ENCODE data around the gene BCL2L1.
"Not testable (repeated sequence)": the region's sequence is repeated elsewhere in the genome, so short reads cannot be mapped to it uniquely, and the experiment has no call there.

The BCL2L1 gene

DNA sequence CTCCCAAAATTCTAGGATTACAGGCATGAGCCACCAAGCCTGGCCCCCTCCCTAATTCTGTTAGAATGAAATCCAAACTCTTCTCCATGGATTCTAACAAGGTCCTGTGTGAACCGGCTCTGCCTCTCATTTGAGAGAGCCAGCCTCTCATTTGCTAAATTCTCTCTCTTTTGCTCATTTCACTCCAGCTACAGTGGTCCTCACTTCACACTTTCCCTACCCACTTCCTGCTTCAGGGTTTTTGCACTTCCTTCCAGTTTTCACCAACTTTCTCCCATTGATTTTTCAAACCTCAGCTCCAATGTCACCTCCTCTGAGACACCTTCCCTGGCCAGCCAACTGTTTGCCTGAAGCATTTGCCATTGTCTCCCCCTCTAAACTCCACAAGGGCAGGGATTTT is 79.8 kb downstream of the BCL2L1 start:
- DNase-seq: no peak

DNA sequence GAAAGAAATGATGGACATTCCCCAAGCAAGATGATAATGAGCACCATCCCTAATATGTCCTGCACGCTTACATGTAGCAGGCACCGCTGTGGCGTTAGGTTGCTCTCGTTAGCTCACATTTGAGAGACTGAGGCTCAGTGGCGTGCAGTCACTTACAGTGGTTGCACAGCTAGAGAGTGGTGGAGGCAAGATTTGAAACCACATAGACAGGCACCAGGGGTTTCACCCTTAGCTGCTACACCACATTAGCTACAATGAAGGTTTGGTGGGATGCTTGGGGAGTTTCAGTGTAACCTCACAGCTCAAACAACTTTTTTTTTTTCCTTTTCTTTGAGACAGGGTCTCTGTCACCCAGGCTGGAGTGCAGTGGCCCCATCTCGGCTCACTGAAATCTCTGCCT is 81.3 kb downstream of the BCL2L1 start:
- no peak for DNase-seq

DNA sequence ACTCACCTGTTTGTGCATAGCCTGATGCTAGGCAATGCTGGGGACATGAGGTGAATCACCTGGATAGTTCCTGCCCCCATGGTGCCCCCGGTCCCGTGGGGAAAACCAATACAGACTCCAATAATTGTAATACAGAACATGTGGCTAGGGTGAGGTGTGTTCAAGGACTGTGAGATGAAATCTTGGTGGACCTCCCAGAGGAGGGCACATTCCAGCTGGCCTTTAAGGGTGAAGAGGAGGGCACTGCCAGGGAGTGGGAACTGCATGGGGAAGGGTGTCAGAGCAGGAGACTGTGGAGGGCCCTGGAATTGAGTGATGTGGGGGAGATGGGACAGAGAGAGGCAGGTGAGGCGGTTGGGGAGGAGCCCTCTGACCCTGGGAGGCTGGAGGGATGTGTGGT is 82.4 kb downstream of the BCL2L1 start:
- DNase-seq: no peak

DNA sequence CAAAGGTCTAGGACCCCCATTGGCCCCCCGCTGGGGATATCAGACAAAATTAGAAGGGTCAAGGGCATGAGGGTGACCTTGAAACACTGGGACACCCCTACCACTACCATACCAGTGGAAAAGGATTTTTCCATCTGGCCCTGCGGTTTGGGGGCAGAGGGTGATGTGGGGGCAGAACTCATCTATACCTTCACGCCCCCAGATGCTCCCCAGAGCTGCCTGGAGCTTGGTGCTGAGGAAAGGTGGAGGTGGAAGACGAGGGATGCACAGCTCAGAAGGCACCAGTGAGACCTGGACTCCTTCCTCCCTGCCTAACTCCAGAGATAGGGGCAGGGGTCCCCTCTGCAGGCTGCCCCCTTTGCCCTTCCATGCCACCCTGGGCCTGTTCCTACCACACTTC is 83.9 kb downstream of the BCL2L1 start:
- no peak for DNase-seq

DNA sequence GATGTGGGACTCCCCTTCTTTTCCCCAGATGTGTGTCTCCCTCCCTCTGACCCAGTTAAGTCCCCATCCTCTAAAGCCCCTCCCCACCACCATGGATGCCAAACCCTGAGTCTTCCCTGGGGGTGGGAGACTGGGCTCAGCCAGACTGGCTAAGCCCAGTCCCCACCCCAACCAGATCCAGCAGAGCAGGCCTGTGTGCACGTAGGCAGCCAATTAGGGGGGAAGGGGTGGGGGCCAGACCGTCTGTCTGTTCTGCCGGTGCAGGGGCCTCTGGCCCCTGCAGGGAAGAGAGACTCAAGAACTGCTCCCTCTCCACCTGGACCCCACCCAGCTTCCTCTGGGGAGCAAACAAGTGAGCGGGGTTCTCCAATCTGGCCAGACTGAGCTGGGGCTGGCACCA is 84.4 kb downstream of the BCL2L1 start:
- no peak for DNase-seq

DNA sequence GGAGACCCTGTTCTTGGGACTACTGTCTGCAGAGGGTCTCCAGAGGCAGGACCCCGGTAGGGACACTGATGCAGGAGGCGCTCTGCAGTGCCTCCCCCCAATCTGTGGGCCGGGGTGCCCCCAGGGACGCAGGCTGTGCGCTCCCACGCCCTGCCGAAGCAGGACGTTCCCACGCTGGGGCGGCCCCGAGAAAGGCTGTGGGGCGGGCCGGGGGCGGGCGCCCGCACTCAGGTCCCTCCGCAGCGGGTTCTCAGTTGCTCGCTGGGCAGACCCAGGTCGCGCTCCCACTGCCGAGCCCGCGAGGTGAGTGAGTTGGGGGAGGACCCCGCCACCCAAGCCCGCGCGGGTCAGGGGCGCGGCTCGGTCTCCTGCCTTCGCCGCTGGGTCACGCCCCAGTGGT is 85.0 kb downstream of the BCL2L1 start, which contains the start of gene COX4I2:
Gene COX4I2, plus strand, starts transcription at position 253 of the 400 bp plus-strand sequence. CDS start 1,106 bp downstream, outside the sequence.
- DNase-seq: no peak

DNA sequence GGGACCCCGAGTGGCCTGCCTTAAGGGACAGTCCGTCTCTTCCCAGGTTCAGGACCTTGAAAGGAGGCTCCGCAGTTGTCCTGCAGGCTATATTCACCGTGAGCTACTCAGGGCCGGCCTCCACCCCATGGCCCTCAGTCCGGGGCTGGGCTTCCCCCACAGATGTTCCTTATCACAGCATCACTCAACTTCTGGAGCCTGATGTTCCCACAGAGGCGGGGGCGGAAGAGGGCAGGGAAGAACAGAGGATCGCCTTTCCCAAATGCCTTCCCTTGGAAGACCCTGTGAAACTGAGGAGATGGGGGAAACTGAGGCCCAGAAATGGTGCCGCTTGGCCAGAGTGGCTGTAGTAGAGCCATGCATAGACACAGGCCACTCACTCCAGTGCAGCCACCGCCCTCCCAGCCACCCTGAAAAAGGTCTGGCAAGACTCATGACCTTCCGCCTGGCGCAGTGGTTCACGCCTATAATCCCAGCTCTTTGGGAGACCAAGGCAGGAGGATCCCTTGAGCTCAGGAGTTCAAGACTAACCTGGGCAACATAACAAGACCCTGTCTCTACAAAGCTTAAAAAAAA is 89.2 kb downstream of the BCL2L1 start:
- DNase-seq: no peak

DNA sequence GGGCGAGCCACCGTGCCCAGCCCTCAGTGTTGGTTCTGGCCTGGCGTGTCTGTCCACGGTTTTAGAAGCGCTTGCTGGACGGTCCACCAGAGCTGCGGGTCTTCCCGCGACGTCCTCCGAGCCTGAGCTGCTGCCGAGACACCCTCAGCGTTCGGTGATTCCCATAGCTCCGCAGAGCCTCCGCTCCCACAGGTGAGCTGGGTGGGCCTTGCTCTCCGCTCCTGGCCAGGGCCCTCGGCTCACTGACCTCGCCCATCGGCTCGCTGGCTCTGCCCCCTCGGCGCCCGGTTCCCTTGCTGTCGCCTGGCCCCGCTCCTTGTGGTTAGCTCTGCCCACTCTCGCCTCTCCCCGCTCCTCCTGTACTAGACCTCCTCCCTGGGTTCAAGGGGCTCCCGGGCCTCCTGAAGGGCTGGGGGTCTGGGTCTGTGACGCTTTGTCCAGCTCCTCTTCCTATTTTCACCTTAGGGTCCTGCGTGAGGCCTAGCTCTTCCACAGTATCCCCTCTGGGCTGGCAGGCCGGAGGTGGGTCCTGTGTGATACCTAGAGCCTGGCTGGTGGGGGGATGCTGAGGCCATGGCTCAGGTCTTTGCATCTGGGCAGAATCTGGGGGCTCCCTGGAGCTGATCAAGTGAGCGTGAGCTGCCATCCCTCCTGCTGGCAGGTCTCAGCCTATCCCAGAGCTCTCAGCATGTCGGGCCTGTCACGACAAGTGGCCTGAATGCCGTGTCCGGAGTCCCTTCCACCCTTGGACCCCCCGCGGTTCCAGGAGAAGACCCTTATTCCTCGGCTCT is 89.9 kb downstream of the BCL2L1 start:
- DNase-seq: no peak

DNA sequence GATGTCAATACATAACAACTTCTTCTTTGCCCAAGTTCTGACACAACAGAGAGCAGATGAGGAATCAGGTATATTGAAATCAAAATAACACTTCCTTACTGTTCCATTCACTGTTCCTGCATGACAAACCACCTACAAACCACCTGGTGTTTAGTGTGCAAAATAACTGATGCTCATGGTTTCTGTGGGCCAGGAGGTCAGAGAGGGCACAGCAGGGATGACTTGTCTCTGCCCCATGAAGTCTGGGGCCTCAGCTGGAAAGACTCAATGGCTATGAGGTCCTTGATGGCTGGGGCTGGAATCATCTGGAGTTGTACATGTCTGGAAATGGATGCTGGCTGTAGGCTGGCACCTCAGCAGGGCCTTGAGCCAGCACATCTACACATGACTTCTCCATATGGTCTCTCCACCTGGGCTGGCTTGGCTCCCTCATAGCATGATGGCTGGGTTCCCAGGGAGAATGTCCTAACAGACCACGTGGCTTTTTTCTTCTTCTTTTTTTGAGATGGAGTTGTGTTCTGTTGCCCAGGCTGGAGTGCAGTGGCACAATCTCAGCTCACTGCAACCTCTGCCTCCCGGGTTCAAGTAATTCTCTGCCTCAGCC is 92.4 kb downstream of the BCL2L1 start:
- peak; percentile 69 for DNase-seq

DNA sequence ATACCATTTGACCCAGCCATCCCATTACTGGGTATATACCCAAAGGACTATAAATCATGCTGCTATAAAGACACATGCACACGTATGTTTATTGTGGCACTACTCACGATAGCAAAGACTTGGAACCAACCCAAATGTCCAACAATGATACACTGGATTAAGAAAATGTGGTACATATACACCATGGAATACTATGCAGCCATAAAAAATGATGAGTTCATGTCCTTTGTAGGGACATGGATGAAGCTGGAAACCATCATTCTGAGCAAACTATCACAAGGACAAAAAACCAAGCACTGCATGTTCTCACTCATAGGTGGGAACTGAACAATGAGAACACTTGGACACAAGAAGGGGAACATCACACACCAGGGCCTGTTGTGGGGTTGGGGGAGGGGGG is 94.6 kb downstream of the BCL2L1 start:
- not testable (repeated sequence) for DNase-seq

DNA sequence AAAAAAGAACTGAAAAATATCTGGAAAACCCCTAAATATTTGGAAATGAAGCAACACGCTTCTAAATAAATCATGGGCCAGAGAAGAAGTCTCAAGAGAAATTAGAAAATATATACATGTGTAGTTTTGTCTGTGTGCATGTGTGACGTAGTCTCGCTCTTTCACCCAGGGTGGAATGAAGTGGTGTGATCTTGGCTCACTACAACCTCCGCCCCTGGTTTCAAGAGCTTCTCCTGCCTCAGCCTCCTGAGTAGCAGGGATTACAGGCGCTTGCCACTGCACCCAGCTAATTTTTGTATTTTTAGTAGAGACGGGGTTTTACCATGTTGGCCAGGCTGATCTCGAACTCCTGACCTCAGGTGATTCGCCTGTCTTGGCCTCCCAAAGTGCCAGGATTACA is 96.1 kb downstream of the BCL2L1 start:
- DNase-seq: not testable (repeated sequence)

DNA sequence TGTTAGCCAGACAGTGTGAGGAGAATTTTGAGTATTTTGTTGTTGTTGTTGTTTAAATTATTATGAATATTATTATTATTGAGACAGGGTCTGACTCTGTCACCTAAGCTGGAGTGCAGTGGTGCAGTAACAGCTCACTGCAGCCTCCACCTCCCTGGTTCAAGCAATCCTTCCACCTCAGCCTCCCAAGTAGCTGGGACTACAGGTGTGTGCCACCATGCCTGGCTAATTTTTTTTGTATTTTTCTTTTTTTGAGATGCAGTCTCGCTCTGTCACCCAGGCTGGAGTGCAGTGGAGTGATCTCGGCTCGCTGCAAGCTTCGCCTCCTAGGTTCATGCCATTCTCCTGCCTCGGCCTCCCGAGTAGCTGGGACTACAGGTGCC is 99.6 kb downstream of the BCL2L1 start:
- not testable (repeated sequence) for DNase-seq

DNA sequence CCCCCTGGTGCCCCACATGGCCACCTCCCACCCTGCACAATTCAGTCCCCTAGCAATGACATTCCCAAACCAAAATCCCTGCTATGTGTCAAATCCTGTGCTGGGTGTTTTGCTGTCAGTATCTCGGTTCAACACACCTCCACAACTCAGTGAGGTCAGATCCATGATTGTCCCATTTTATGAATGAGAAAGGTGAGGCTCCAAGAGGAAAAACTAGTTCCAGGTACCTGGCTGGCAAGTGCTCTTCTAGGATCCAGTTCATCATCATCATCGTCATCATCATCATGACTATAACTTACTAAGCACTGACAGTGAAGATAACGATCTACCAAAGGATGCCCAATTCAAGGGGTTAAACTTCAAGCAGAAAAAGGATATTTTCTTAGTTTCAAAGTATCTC is 102.4 kb downstream of the BCL2L1 start:
- DNase-seq: no peak

DNA sequence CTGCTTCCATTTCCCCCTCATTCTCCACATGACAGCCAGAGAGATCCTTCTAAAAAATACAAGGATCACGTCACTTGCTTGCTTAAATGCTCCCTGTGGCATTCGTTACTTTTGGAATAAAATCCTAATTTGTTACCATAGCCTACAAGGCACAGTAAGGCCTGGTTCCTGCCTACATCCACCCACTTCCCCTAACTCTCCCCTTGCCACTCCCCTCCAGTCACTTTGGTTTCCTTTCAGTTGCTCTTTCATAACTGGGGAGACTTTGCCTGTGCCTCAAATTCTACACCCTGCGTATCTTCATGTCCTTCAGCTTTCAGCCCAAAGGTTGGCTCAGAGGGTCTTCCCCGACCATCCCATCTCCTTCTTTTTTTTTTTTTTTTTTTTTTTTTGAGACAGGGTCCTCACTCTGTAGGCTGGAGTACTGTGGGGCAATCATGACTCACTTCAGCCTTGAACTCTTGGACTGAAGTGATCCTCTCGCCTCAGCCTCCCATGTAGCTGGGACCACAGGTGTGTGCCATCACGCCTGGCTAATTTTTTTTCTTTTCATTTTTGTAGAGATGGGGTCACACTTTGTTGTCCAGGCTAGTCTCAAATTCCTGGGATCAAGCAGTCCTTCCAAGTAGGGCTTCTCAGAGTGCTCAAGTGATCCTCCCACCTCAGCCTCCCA is 105.1 kb downstream of the BCL2L1 start:
- no peak for DNase-seq

DNA sequence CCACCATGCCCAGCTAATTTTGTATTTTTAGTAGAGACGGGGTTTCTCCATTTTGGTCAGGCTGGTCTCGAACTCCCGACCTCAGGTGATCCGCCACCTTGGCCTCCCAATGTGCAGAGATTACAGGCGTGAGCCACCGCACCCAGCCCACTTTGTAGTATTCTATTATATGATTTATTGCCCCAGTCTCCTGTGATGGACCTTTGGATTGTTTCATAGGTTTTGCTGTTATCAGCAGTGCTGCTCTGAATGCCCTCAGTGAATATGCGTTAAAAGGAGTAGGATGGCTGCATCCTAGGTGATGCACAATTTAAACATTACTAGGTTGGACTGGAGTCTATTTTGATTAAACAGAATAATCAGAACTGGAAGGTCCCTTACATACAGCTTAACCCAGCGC is 107.3 kb downstream of the BCL2L1 start:
- DNase-seq: no peak

Measured in NCI-H2029 (cell line).